GM18951 (cell line): Measurements from ENCODE around the gene SKOR1.

Source experiments
- POLR2A ChIP-seq: IDR thresholded peaks from 4 replicates; pipeline ENCODE4 v1.6.1; 2011; ENCODE audit warnings: mild to moderate bottlenecking; ENCODE audit not compliant: insufficient read length, insufficient read depth; ENCODE audit errors: extremely low read depth
- in situ Hi-C: fragments of 300-500 bp; cut with MboI; formaldehyde crosslinking; loops from one replicate; pipeline ENCODE4 v1.12.0; 2022; ENCODE audit warnings: low sequenced_read_pairs, mixed read lengths, inconsistent platforms; ENCODE audit not compliant: unreplicated experiment

SKOR1 gene

GRCh38 chr15:67803299-67803698 is 22.0 kb upstream of the SKOR1 start:
- no peak for TF ChIP-seq POLR2A
- in situ Hi-C loops: no loop called here

GRCh38 chr15:67803996-67804843 is 21.1 kb upstream of the SKOR1 start:
- in situ Hi-C loops: no loop called here
- TF ChIP-seq POLR2A: no peak

DNA sequence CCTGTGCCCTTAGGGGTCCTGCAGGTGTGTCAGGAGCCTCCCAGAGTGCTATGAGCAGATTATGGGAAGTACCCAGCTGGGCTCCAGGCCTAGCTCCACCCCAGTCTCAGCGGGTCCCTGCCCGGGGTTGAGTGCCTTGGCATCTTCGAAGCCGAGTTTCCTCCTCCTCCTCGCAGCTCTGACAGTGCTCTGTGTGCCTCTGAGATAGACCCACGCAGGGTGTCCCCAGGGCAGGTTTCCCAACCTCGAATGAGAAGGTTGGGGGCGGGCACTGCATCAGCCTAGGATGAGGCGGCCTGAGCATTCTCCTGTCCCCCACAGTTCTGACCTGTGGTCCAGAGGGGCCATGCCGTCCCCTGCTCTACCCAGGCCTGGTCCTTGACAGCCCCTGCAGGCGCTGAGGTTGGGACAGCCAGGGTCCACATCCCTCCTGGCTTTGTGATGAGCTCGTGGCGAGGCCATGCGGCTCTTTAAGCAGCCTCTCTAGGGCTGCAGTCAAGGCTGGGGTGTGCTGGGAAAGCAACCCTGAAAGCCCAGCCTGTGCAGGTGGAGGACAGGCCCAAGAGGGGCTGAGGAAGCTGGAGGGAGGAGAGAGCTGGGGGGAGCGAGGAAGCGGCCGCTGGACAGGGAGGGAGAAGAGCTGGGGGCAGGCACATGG is 20.2 kb upstream of the SKOR1 start:
- TF ChIP-seq POLR2A: no peak
- in situ Hi-C loops: no loop called here

DNA sequence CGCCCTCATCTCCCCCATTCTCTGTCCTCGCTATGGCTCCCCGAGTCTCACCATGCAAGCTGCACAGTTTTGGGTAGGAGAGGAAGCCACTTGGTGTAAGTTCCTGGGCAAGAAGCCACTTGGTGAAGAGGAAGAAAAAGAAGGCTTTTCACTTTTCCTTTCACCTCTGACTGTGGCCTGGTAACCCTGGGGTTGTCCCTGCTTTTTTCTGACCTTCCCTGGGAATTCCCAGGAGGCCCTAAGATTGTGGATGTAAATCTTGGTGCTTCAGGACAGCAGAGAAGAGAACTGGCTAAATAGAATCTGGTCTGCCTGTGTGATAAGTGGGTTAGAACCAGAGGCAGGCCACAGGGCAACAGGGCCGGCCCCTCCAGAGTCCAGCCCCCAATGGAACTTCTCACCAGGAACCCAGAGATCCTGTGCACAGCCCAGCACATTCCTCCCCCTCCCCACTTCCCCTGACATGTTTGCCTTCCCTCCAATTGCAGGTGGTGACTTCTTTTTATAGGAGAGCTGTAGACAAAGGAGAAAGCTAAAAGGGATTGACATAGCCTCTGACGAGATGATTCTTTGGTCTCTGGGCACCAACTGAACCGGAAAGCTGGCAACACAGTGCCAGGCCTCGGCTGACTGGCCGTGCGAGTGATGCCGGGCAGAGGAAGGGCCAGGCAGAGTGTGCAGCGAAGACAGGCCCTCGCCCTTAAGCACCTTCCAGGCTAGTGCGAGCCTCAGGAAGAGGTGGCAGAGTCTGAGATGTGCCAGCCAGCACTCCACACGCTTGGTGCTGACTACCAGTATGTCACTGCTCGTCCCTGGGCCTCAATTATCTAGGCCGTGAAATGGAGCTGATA is 19.4 kb upstream of the SKOR1 start:
- TF ChIP-seq POLR2A: no peak

DNA sequence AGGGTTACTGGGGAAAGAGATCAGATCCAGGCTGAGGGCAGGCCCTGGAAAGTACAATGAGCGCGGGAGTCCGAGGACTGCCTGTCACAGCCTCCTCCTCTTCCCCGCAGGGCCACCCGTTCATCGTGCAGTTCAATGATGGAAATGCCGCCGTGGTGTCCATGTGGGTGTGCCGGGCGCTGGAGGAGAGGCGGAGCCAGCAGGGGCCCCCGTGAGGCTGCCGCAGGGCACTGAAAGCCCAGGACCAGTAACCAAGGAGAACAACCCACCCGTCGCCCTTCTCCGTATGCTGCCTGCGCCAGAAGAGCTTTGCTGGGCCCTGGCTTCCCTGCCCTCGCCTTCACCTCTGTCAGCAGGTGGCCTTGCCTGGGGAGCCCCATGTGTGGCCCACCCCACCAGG is 18.8 kb upstream of the SKOR1 start:
- TF ChIP-seq POLR2A: no peak

More for the DNA sequence above, 19.4 kb upstream of the SKOR1 start:
- in situ Hi-C loops: no loop called here

GRCh38 chr15:67807141-67807540 is 18.2 kb upstream of the SKOR1 start:
- no peak for TF ChIP-seq POLR2A
- in situ Hi-C loops: no loop called here

More for the DNA sequence above, 18.8 kb upstream of the SKOR1 start:
- in situ Hi-C loops: no loop called here

DNA sequence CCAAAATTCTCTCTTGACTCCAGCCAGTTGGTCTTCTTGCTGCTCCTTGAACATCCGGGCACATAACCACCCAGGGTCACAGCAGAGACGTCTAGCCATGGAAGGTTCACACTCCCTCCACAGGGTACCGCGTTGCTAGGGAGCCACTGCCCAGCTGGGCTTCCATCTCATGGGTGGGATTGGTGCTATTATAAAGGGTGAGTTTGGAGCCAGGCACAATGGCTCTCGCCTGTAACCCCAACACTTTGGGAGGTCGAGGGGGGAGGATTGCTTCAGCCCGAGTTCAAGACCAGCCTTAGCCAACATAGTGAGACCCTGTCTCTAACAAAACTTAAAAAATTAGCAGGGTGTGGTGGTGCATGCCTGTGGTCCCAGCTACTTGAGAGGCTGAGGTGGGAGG is 17.5 kb upstream of the SKOR1 start:
- in situ Hi-C loops: no loop called here

GRCh38 chr15:67808821-67809220 is 16.5 kb upstream of the SKOR1 start:
- in situ Hi-C loops: no loop called here
- no peak for TF ChIP-seq POLR2A

More for the DNA sequence above, 17.5 kb upstream of the SKOR1 start:
- TF ChIP-seq POLR2A: no peak

DNA sequence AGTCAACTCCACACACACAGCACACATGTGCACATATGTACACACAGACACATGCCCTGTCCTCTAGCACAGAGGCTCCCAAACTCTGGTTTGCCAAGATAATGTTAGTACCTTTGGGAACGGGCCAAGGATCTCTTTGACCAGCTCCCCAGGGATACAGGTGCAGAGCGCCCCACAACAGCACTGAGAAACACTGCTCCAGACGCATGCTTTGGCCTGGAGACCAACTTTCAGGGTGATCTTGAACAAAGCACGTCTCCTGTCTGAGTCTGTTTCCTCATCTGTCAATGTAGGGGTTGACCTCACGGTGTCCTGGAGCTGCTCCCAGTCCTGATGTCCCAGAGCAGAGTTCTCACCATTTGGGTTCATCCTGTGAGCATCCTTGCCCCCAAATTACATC is 15.9 kb upstream of the SKOR1 start:
- in situ Hi-C loops: no loop called here
- TF ChIP-seq POLR2A: no peak

DNA sequence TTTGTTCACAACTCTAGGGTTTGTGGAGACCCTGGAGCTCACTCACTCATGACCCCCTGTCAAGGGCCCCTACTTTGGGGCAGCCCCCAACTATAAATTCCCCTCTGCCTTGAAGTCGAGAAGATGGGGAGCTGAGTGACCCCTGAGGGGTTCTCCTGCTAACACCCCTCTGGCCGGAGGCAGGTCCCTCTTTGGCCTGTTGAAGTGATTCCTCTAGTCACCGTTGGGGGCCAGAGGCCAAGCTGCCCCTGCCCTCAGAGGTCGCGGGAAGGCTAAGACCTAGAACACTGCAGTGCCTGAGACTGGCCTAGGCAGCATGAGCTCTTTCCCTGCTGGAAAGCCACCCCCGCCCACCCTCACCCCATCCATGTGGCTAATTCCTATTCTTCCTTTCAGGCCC is 15.4 kb upstream of the SKOR1 start:
- in situ Hi-C loops: no loop called here
- TF ChIP-seq POLR2A: no peak

DNA sequence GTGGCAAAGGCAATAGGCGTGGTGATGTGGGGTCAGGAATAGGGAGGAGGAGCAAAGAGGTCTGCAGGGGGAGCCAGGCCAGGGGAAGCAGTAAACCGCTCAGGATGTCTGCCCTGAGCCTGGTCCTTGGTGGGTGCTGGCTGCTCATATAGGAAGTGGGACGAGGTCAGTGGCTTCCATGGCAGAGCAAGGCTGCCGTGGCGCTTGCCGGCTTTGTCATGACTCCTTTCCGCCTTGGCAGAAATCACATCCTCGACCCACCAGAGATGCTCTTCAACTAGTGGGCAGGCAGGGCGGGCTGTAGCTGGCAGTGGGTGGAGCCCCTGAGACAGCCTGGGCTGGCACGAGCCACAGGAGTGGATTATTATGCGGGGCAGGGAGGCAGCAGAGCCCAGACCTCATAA is 13.1 kb upstream of the SKOR1 start:
- in situ Hi-C loops: no loop called here
- TF ChIP-seq POLR2A: no peak

- no peak for TF ChIP-seq POLR2A
- in situ Hi-C loops: no loop called here
Observed at GRCh38 chr15:67813104-67813634, 12.1 kb upstream of the SKOR1 start.

GRCh38 chr15:67815036-67815592 is 10.2 kb upstream of the SKOR1 start:
- TF ChIP-seq POLR2A: no peak
- in situ Hi-C loops: no loop called here

- in situ Hi-C loops: no loop called here
- no peak for TF ChIP-seq POLR2A
Observed at GRCh38 chr15:67816668-67817067, 8.6 kb upstream of the SKOR1 start.
